Prostate gland (tissue), 2 donors: ENCODE measurements around the gene IFT22. TPM values are rescaled to one million over a fixed set of nuclear protein-coding genes. Genes with fewer than 3 reads are reported as not detected.

Experiments
- DNase-seq: peaks from one replicate; pipeline ENCODE4 v3.0.0-alpha.2; 2019; ENCODE audit warnings: low spot score
- H3K27ac ChIP-seq, 2 donors: fragments of 200-600 bp; sonication (generic); 2 replicates each; pipeline ENCODE4 v1.5.1; 2017 to 2019
- H3K27me3 ChIP-seq: fragments of 200-600 bp; sonication (generic); replicated peaks from 2 replicates; pipeline ENCODE4 v1.5.1; 2019; ENCODE audit not compliant: insufficient read depth
- H3K36me3 ChIP-seq, 2 donors: fragments of 200-600 bp; sonication (generic); 1 replicate in 1 of 2; 2 replicates in 1 of 2; pipeline versions ENCODE4 v1.5.1 to v1.8.1; 2017 to 2019
- H3K4me1 ChIP-seq: fragments of 200-600 bp; sonication (generic); replicated peaks from 2 replicates; pipeline ENCODE4 v1.5.1; 2019
- H3K4me3 ChIP-seq, 2 donors: fragments of 200-600 bp; sonication (generic); 2 replicates each; pipeline ENCODE4 v1.5.1; 2017 to 2019
- H3K9me3 ChIP-seq: fragments of 200-600 bp; sonication (generic); 2 replicates; pipeline ENCODE4 v1.5.1; 2017
- POLR2A ChIP-seq: fragments of 450-650 bp; IDR thresholded peaks from one replicate; pipeline ENCODE4 v1.6.1; 2016; ENCODE audit warnings: antibody characterized with exemption, mild to moderate bottlenecking
- POLR2AphosphoS5 ChIP-seq: sonication (generic); formaldehyde crosslinking; IDR thresholded peaks from one replicate; pipeline ENCODE4 v1.6.1; 2017; ENCODE audit warnings: antibody characterized with exemption
- WGBS: methylation state at CpG from one replicate; pipeline ENCODE4 v1.1.5; 2018; 5-methylcytosine and 5-hydroxymethylcytosine counted together
- intact Hi-C: fragments of 100-400 bp; cut with DNase I; formaldehyde crosslinking; loops from one replicate; pipeline ENCODE4 v1.14.2; 2022
- total RNA-seq, 2 donors: library from RNA; depleted of rRNA; stranded (reverse); fragments of >200 nt; gene quantifications; one replicate each; pipeline ENCODE4 v1.1.0, GENCODE V29; 2016
- TF ChIP-seq, protein P1 (sequence below), 4 experiments: fragments of 200-600 bp in 2 of 4; fragments of 450-650 bp in 2 of 4; sonication (generic) in 2 of 4; IDR thresholded peaks; 1 replicate in 3 of 4; 2 replicates in 1 of 4; pipeline ENCODE4 v1.5.1; 2016 to 2019; ENCODE audit warnings: antibody characterized with exemption in 4 of 4, mild to moderate bottlenecking in 2 of 4, moderate library complexity in 2 of 4

Gene IFT22
- total RNA-seq, 2 donors from 2014 or later, result 24.7 to 37.7 TPM

DNA sequence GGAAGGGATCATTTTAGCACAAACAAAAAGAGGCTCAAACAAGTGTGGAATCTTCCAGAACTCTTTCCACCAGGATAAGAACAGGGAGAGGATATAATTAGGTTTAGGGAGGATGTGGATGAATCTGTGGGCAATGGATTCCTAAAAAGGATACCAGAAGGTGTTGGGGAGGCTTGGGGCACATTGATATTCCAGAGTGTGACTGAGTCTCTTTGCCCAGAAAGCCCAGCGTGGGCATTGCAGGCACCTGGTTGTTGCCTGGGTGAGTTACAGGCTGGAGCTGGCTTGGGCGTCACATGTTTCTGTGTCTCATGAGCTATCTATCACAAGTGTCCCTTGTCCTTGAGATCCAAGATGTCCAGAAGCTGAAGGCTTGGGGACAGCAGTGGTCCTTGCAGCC lies 44.3 kb upstream of the IFT22 start:
- no peaks in the 10 kb centered on the region for H3K36me3 ChIP-seq
- no peak overlapping the region for H3K27ac ChIP-seq
- no peak for DNase-seq
- H3K4me1 ChIP-seq, result no peaks in the 10 kb centered on the region
- intact Hi-C loops, result loop anchor here (10.0 kb wide), 1 partner anchor 139 kb away; no protein-coding TSS in a partner anchor
- H3K9me3 ChIP-seq, result no peaks in the 10 kb centered on the region
- 88% methylated on average over 2 of the region's 2 CpGs for WGBS
- no peaks in the 10 kb centered on the region for H3K27me3 ChIP-seq
- TF ChIP-seq POLR2AphosphoS5, result no peak
- no peak for TF ChIP-seq POLR2A
- TF ChIP-seq, protein P1, sequence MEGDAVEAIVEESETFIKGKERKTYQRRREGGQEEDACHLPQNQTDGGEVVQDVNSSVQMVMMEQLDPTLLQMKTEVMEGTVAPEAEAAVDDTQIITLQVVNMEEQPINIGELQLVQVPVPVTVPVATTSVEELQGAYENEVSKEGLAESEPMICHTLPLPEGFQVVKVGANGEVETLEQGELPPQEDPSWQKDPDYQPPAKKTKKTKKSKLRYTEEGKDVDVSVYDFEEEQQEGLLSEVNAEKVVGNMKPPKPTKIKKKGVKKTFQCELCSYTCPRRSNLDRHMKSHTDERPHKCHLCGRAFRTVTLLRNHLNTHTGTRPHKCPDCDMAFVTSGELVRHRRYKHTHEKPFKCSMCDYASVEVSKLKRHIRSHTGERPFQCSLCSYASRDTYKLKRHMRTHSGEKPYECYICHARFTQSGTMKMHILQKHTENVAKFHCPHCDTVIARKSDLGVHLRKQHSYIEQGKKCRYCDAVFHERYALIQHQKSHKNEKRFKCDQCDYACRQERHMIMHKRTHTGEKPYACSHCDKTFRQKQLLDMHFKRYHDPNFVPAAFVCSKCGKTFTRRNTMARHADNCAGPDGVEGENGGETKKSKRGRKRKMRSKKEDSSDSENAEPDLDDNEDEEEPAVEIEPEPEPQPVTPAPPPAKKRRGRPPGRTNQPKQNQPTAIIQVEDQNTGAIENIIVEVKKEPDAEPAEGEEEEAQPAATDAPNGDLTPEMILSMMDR (IDR thresholded peaks at IDR 0.05), result no peak
- H3K4me3 ChIP-seq, result no peak overlapping the region

DNA sequence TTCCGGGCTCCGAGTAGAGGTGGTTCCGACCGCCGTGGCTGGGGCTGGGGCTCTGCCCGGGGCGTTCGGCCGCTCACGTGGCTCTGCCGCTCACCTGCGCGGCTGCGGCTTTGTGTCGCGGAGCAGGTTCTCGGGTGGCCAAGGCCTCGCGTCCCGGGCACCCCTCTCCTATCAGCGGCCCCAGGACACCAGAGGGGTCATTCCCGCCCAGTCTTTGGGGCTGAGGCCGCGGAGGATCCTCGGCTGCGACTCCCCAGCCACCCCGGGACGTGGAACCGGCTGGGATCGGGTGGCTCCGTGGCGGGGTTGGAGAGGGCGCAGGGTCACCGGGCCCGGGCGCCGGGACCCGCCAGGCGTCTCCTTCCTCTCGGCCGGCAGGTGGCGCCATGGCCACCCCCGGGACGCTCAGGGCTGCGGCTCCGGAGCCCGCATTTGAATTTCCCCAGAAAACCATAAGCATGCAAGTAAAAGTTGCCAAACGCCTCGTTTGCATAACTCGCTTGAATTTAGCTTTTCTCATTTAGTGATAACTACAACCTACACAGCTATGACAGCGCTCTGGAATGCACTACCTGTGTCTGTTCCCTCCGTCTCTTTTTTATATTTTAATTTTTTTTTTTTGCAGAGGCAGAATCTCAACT lies 42.2 kb upstream of the IFT22 start:
- Histone ChIP-seq H3K4me3 (peak overlapping the region; percentile 39 to 56), H3K27me3 (no peaks in the 10 kb centered on the region), H3K36me3 (no peaks in the 10 kb centered on the region), H3K9me3 (no peaks in the 10 kb centered on the region), H3K4me1 (no peaks in the 10 kb centered on the region), H3K27ac (peak overlapping the region; percentile 67 to 71)
- peak; percentile 59 for DNase-seq
- intact Hi-C loops, result loop anchor here (2.0 to 10.0 kb wide), 3 partner anchors 48 to 175 kb away; no protein-coding TSS in a partner anchor
- TF ChIP-seq, protein P1 (IDR thresholded peaks at IDR 0.05), result peak; percentile 83 to 93 (median 90)
- TF ChIP-seq POLR2AphosphoS5 (peak; percentile 31), POLR2A (no peak)
- WGBS, result 1% methylated on average over 31 of the region's 52 CpGs

DNA sequence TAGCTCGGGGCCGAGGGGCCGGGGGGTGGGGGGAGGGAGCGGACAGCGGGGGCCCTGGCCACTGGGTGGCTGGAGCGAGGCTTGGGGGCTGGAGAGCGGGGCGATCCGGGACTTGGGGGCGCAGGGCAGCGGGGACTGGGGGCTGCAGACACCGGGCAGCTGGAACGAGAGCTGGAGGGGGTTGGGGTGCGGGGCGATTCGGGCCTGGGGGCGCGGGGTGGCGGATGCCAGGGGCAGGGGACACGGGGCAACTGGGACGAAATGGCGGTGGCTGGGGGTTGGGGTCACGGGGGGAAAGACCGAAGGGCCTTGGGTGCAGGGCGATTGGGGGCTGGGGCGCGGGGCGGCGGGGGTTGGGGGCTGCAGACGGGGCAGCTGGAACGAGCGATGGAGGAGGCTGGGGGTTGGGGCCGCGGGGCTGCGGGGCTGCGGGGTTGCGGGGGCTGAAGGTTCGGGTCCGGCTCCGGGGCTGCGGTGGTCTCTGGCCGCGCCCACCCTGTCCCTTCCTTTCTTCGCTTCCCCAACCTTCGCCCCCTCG lies 41.7 kb upstream of the IFT22 start:
- H3K4me3 ChIP-seq, result peak overlapping the region; percentile 39 to 56
- no peaks in the 10 kb centered on the region for H3K27me3 ChIP-seq
- H3K27ac ChIP-seq, result peak overlapping the region; percentile 67 to 71
- no peaks in the 10 kb centered on the region for H3K4me1 ChIP-seq
- intact Hi-C loops, result loop anchor here (2.0 to 10.0 kb wide), 3 partner anchors 49 to 176 kb away; no protein-coding TSS in a partner anchor
- 4% methylated on average over 19 of the region's 46 CpGs for whole genome bisulfite sequencing
- no peak for DNase-seq
- no peaks in the 10 kb centered on the region for H3K36me3 ChIP-seq
- H3K9me3 ChIP-seq, result no peaks in the 10 kb centered on the region
- TF ChIP-seq POLR2A (no peak), POLR2AphosphoS5 (no peak)
- TF ChIP-seq, protein P1 (IDR thresholded peaks at IDR 0.05), result no peak

DNA sequence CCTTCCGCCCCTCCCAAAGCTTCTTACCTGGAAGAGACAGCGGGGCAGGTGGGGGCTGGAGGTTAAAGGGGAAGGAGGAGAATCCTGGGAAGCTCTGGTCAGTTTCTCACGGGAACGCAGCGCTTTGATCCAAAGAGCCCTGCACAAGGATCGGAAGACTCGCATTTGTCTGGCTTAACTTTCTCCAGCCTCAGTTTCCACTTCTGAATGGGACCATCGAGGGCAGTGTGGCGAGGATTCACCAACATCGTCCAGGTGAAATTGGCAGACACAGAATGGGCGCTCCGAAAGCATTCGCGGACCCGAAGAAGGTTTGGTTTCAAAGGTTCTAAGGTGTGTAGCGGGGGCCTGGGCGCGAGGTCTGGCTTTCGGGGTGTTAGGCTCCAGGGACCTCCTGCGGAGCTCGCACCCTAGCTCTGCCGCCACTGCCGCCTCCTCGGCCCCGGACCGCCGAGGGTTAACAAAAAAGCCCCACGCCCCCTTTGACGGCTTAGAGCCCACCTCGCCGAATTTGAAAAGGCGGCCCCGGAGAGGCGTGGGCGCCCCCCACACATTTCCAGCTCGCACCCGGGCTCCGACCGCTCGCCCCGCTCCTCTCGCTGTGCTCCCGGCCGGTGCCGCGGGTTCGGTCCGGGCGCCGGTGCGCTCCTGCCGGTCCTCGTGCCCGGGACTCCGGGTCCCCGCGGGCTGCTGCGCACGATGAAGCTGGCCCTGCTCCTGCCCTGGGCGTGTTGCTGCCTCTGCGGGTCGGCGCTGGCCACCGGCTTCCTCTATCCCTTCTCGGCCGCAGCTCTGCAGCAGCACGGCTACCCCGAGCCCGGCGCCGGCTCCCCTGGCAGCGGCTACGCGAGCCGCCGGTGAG lies 41.0 kb upstream of the IFT22 start, which contains the start of gene COL26A1:
Gene COL26A1 (plus strand): TSS at position 542 of the 862 bp plus-strand sequence. CDS start 158 bp downstream, at position 700.
- H3K27ac ChIP-seq, result peak within 1 kb of the TSS; percentile 67 to 71
- DNase-seq, result peak; percentile 38
- no peaks in the 10 kb centered on the region for H3K4me1 ChIP-seq
- no peaks in the 10 kb centered on the region for H3K9me3 ChIP-seq
- 31% methylated on average over 39 of the region's 76 CpGs for WGBS
- H3K4me3 ChIP-seq, result peak within 1 kb of the TSS; percentile 39 to 56
- H3K36me3 ChIP-seq, result no peaks in the 10 kb centered on the region
- no peaks in the 10 kb centered on the region for H3K27me3 ChIP-seq
- intact Hi-C loops, result loop anchor here (2.0 to 10.0 kb wide), 3 partner anchors 50 to 176 kb away; no protein-coding TSS in a partner anchor
- TF ChIP-seq, protein P1 (IDR thresholded peaks at IDR 0.05), result no peak
- TF ChIP-seq POLR2A (no peak), POLR2AphosphoS5 (no peak)
